ENCODE data around the gene COL1A1.

COL1A1 gene

GRCh38 chr17:50186661-50187393, 14.6 kb downstream of the COL1A1 start:
- peak; percentile 89 for DNase-seq

DNA sequence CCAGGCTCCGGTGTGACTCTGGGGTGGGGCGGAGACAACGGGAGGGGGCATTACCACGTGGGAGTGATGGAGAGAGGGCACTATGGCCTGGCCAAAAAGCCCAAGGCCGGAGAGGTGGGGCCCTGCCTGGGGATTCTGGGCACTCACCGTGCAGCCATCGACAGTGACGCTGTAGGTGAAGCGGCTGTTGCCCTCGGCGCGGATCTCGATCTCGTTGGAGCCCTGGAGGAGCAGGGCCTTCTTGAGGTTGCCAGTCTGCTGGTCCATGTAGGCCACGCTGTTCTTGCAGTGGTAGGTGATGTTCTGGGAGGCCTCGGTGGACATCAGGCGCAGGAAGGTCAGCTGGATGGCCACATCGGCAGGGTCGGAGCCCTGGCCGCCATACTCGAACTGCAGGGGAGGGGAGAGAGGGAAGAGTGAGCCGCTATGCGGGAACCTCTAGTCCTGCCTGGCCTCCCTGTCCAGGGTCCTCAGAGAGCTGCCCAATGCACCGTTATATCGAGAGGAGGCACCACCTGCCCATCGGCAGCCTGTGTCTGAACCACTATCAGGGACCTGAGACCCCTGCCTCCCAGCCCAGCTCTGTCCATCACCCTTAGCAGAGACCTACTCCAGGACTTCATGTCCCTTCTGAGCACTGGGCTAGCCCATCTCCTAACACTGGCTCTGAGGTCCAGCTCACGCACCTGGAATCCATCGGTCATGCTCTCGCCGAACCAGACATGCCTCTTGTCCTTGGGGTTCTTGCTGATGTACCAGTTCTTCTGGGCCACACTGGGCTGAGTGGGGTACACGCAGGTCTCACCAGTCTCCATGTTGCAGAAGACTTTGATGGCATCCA, 15.6 kb downstream of the COL1A1 start:
- peak; percentile 58 for DNase-seq

DNA sequence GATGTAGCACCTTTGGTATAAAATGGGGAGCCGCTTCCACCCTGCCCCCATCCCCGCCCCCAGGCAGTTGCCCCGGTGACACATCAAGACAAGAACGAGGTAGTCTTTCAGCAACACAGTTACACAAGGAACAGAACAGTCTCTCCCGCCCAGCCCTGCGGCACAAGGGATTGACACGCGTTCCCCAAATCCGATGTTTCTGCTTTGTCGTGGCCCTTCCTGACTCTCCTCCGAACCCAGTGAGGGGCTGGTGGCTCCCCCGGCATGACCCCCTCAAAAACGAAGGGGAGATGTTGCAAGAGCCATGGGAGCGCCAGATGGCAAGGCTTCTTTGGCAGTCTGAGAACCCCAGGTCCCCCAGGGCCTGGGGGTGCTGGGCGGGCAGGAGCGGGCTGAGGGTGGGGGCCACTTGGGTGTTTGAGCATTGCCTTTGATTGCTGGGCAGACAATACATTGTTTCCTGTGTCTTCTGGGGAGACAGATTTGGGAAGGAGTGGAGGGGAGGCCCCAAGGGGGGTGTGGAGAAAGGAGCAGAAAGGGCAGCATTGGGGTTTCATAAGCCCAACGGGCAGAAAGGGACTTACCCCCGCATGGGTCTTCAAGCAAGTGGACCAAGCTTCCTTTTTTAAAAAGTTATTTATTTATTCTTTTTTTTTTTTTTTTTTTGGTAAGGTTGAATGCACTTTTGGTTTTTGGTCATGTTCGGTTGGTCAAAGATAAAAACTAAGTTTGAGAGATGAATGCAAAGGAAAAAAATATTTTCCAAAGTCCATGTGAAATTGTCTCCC, 16.6 kb downstream of the COL1A1 start:
- peak; percentile 80 for DNase-seq

DNA sequence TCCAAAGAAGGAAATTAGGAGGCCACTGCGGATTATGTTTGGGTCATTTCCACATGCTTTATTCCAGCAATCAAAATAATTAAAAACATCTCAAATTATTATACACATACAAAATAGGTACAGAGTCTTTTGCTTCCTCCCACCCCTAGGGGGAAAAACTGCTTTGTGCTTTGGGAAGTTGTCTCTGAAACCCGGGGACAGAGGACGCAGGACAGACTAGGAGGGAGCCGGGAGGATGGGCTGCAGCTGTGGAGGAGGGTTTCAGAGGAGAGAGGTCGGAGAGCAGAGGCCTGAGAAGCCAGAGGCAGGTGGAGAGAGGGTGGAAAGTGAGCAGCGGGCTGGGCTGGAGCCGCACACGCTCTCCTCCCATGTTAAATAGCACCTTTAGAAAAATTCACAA, 17.4 kb downstream of the COL1A1 start:
- peak; percentile 74 for DNase-seq

GRCh38 chr17:50183421-50183994, 17.9 kb downstream of the COL1A1 start:
- peak; percentile 81 for DNase-seq

DNA sequence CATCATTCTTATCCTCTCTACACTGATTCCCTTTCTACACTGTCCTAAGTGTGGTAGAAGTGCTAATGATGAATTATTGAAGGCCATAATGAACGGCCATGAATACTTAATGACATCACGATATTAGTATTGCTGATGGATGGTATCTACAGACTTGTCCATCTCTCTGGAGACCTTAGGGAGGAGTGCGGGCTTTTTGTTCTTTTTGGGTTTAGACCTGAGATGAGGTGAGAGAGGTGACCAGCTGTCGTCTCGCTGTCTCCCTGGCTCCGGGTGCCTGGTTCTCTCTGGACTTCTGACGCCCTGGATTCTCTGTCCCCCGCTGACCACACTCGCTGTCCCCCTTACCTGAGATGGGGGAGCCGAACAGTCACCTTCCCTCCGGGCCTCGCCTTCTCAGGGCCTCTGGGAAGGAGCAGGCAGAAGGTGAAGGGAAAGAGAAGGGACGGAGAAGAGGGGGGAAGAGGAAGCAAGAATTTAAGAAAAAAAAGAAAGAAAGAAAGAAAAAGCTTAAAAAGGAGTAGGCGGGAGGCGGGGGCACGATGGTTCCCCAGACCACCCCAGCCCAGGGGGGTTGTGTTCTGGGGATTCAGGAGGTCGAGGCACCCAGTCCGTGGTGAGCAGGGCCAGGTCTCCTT, 18.5 kb downstream of the COL1A1 start:
- peak; percentile 74 for DNase-seq

GRCh38 chr17:50181591-50182560, 19.6 kb downstream of the COL1A1 start:
- peak; percentile 91 for DNase-seq

DNA sequence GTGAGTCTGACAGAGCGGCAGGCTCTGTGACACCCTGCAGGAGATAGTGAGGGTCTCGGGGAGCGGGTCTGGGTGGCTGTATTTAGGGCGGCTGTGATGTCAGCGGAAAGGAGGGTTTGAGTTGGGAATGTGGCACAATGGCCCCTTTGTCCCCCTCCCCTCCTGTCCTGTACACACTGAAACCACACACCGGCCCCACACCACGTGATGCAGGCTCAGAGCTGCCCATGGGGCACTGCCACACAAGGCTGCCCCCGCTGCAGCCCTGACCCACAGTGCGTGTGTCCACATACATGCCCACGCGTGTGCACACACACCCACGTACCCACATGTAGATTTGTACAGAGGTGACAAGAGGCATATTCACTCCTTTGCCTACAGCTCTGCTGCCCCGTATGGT, 20.3 kb downstream of the COL1A1 start:
- no peak for DNase-seq

DNA sequence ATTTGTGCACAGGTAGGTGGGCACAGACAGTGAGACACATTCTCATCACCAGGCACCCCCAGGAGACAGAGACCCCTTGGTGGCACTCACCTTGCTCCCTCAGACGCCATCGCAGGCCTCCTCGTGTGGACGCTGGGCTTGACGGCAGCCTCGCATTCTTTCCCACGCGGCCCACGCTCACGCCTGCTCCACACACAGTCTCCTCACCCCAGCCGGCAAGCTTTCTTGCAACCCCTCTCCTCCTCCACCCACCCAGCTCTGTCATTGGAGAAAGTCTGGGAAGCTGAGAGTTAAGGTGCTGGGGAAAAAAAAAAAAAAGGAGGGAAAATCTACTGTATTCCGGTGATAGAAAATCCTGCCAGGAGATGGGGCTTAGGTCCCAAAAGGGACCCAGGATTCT, 20.8 kb downstream of the COL1A1 start:
- DNase-seq: no peak

DNA sequence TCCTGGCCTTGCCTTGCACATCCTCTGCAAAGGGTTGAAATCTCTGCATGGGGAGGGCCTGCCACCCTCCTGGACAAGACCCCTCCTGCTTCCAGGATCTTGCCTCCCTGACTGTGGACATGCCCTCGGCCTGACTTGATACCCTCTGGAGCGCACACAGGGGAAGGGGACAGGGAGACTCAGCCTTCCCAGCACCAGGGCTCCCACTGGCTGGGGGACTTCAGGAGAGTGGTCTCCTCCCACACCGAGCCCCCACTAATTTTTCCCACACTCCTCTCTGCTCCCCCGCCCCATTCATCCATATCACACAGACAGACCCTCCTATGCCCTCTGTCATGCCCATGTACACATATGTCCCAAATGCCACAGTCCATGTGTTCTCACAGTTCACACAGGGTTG, 21.3 kb downstream of the COL1A1 start:
- peak; percentile 48 for DNase-seq

- peak; percentile 91 for DNase-seq
These were observed 23.2 kb downstream of the COL1A1 start for GRCh38 chr17:50177983-50178834.

DNA sequence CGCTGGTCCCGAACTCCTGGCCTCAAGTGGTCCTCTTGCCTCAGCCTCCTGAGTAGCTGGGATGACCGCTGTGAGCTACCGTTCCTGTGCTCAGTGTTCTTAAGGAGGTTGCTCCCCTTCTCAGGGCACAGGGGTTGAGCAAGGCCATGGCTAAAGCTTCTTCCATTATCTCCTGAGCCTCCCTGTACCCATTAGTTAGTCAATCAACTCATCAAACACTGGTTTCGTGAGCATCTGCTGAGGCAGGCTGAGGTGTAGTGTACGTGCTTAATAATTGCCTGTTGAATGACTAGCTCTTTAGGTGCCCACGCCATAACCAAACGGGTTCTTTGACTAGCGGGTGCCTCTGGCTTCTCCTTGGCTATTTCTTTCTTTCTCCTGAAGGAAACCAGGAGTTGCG, 24.0 kb downstream of the COL1A1 start:
- no peak for DNase-seq

GRCh38 chr17:50176559-50177357, 24.7 kb downstream of the COL1A1 start:
- DNase-seq: peak; percentile 45

GRCh38 chr17:50175035-50175807, 26.2 kb downstream of the COL1A1 start:
- no peak for DNase-seq

DNA sequence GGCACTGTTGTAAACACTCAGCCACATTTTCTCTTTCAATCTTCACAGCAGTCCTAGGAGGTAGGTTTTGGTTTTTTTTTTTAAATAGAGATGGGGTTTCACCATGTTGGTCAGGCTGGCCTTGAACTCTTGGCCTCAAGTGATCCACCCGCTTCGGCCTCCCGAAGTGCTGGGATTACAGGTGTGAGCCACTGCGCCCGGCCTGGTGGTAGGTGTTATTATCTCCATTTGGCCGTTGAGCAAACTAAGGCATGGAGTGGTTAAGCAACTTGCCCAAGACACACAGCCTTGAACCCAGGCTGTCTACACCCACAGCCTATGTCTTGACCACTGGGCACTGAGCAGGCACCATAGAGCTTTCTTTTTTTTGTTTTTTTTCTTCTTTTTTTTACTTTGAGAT, 27.0 kb downstream of the COL1A1 start:
- no peak for DNase-seq

GRCh38 chr17:50173335-50173941, 28.0 kb downstream of the COL1A1 start:
- peak; percentile 85 for DNase-seq

- DNase-seq: no peak
These were observed 28.5 kb downstream of the COL1A1 start for GRCh38 chr17:50172936-50173334.

GRCh38 chr17:50172130-50172529, 29.3 kb downstream of the COL1A1 start:
- no peak for DNase-seq

All from fibroblast of skin of abdomen (primary cell).